ENCODE measurements around the gene ZNRF3.

GRCh38 chr22:29096736-29097669, 213.6 kb downstream of the ZNRF3 start:
- TF ChIP-seq CTCF (IDR thresholded peaks at IDR 0.05; ENCODE audit: insufficient read depth, low read length, poor library complexity, severe bottlenecking) (no peak), EZH2phosphoT487 (conservative IDR thresholded peaks at IDR 0.05; ENCODE audit: low read length) (no peak)

Data from SU-DHL-6 (cell line).